HG02623 (cell line): ENCODE data around the gene RAP2C.
"Not testable (repeated sequence)": the region's sequence is repeated elsewhere in the genome, so short reads cannot be mapped to it uniquely, and the experiment has no call there.

Source experiments
- ATAC-seq: cut with Tn5 transposase; IDR thresholded peaks from one replicate; pipeline ENCODE4 v1.9.1; 2021; ENCODE audit warnings: moderate library complexity; ENCODE audit not compliant: unreplicated experiment

The RAP2C gene

GRCh38 chrX:132200976-132201375, 18.3 kb downstream of the RAP2C start:
- no peak for ATAC-seq

- no peak for ATAC-seq
Measured at GRCh38 chrX:132199941-132200340, 19.3 kb downstream of the RAP2C start.

- ATAC-seq, result no peak
Measured at GRCh38 chrX:132193872-132194574, 25.2 kb downstream of the RAP2C start.

GRCh38 chrX:132191938-132192337, 27.3 kb downstream of the RAP2C start:
- no peak for ATAC-seq

GRCh38 chrX:132188175-132188574, 31.1 kb downstream of the RAP2C start:
- no peak for ATAC-seq

- ATAC-seq, result no peak
Measured at GRCh38 chrX:132187451-132187850, 31.8 kb downstream of the RAP2C start.

GRCh38 chrX:132184871-132185270, 34.4 kb downstream of the RAP2C start:
- ATAC-seq, result no peak

- no peak for ATAC-seq
Measured at GRCh38 chrX:132181364-132181763, 37.9 kb downstream of the RAP2C start.

GRCh38 chrX:132180929-132181328, 38.3 kb downstream of the RAP2C start:
- ATAC-seq, result no peak

GRCh38 chrX:132173647-132174046, 45.6 kb downstream of the RAP2C start:
- ATAC-seq, result no peak

GRCh38 chrX:132171881-132172280, 47.4 kb downstream of the RAP2C start:
- ATAC-seq, result no peak

GRCh38 chrX:132171478-132171877, 47.8 kb downstream of the RAP2C start:
- ATAC-seq, result no peak

GRCh38 chrX:132169554-132169953, 49.7 kb downstream of the RAP2C start:
- no peak for ATAC-seq

GRCh38 chrX:132165651-132166050, 53.6 kb downstream of the RAP2C start:
- ATAC-seq, result no peak

GRCh38 chrX:132165005-132165404, 54.2 kb downstream of the RAP2C start:
- ATAC-seq, result no peak

- not testable (repeated sequence) for ATAC-seq
Measured at GRCh38 chrX:132163094-132163493, 56.2 kb downstream of the RAP2C start.

- ATAC-seq, result no peak
Measured at GRCh38 chrX:132153166-132153565, 66.1 kb downstream of the RAP2C start.
